H1 (cell line): ENCODE measurements around the gene G2E3. TPM values are rescaled to one million over a fixed set of nuclear protein-coding genes. Genes with fewer than 3 reads are reported as not detected.

Experiments used
- CTCF ChIA-PET: fragments of 300-600 bp; sonication (Branson Sonifier 250); formaldehyde crosslinking; loops from one replicate; lab custom pipeline; 2021; ENCODE audit not compliant: partially characterized antibody; lab: Charles Lee
- POLR2A ChIA-PET: fragments of 300-600 bp; sonication (Branson Sonifier 250); formaldehyde crosslinking; loops from one replicate; lab custom pipeline; 2021; ENCODE audit warnings: inconsistent platforms; ENCODE audit not compliant: partially characterized antibody; lab: Charles Lee
- DNase-seq, 2 experiments: peaks; one replicate each; pipeline versions ENCODE4 v3.0.0 to v3.0.0-alpha.2; 2010 to 2022; ENCODE audit warnings: low spot score in 2 of 2, low read depth in 1 of 2, mixed read lengths in 1 of 2
- FAIRE-seq: peaks from 2 replicates; lab custom pipeline; 2011; peaks lifted over from hg19 to GRCh38; lab: Jason Lieb, UNC
- H2AFZ ChIP-seq: 2 replicates; pipeline ENCODE4 v1.8.1; 2012; ENCODE audit warnings: low read length, inconsistent platforms
- H2AK5ac ChIP-seq: 2 replicates; pipeline ENCODE4 v1.6.1; 2013; ENCODE audit warnings: low read depth, low read length
- H2BK120ac ChIP-seq: replicated peaks from 2 replicates; pipeline ENCODE3; 2013; ENCODE audit warnings: low read depth, low read length, inconsistent platforms
- H2BK12ac ChIP-seq: 2 replicates; pipeline ENCODE4 v1.6.1; 2013; ENCODE audit warnings: low read depth, low read length
- H2BK15ac ChIP-seq: 2 replicates; pipeline ENCODE4 v1.6.1; 2013; ENCODE audit warnings: low read length
- H2BK20ac ChIP-seq: 2 replicates; pipeline ENCODE4 v1.6.1; 2013; ENCODE audit warnings: low read length
- H2BK5ac ChIP-seq: 2 replicates; pipeline ENCODE4 v1.6.1; 2013; ENCODE audit warnings: low read depth, low read length
- H3K14ac ChIP-seq: 2 replicates; pipeline ENCODE4 v1.6.1; 2013; ENCODE audit warnings: inconsistent platforms; ENCODE audit not compliant: insufficient read length
- H3K18ac ChIP-seq: 2 replicates; pipeline ENCODE4 v1.6.1; 2013; ENCODE audit warnings: low read length; ENCODE audit errors: extremely low read depth
- H3K23ac ChIP-seq: 2 replicates; pipeline ENCODE4 v1.6.1; 2013; ENCODE audit warnings: inconsistent platforms; ENCODE audit not compliant: insufficient read length
- H3K23me2 ChIP-seq: 2 replicates; pipeline ENCODE4 v1.6.1; 2013; ENCODE audit warnings: low read depth, low read length
- H3K27ac ChIP-seq: 2 replicates; pipeline ENCODE4 v1.6.1; 2011; ENCODE audit warnings: low read depth, low read length, inconsistent platforms
- H3K27me3 ChIP-seq, 4 experiments: replicated peaks in 1 of 4; 1 replicate in 1 of 4; 2 replicates in 3 of 4; pipeline versions ENCODE4 v1.6.1 to v1.8.1; 2011 to 2013; ENCODE audit warnings: low read length in 3 of 4, mild to moderate bottlenecking in 3 of 4, inconsistent platforms in 2 of 4, mixed read lengths in 2 of 4, moderate library complexity in 1 of 4; ENCODE audit not compliant: control insufficient read depth in 3 of 4, insufficient read depth in 3 of 4; ENCODE audit errors: extremely low read depth in 1 of 4
- H3K36me3 ChIP-seq, 4 experiments: 2 replicates each; pipeline versions ENCODE4 v1.6.1 to v1.8.1; 2011 to 2013; ENCODE audit warnings: mild to moderate bottlenecking in 4 of 4, low read length in 3 of 4, moderate library complexity in 2 of 4, control low read depth in 1 of 4, inconsistent platforms in 1 of 4; ENCODE audit not compliant: insufficient read depth in 4 of 4, control insufficient read depth in 2 of 4
- H3K4ac ChIP-seq: replicated peaks from 2 replicates; pipeline ENCODE3; 2013; ENCODE audit warnings: low read length, low read depth, mixed read lengths, inconsistent platforms; ENCODE audit not compliant: insufficient read length
- H3K4me1 ChIP-seq, 4 experiments: replicated peaks in 1 of 4; 1 replicate in 1 of 4; 2 replicates in 3 of 4; pipeline versions ENCODE4 v1.6.1 to v1.8.1; 2011 to 2013; ENCODE audit warnings: low read length in 3 of 4, inconsistent platforms in 2 of 4, mixed read lengths in 1 of 4; ENCODE audit not compliant: insufficient read depth in 4 of 4, control insufficient read depth in 3 of 4
- H3K4me2 ChIP-seq, 2 experiments: 2 replicates each; pipeline versions ENCODE4 v1.6.1 to v1.8.1; 2011 to 2013; ENCODE audit warnings: low read depth in 2 of 2, low read length in 2 of 2, control low read depth in 1 of 2, inconsistent platforms in 1 of 2, mild to moderate bottlenecking in 1 of 2; ENCODE audit not compliant: insufficient read depth in 1 of 2
- H3K4me3 ChIP-seq, 4 experiments: fragments of 200-600, 300-600 bp in 1 of 4; sonication (generic), shearing (Covaris generic), sonication (Bioruptor Twin) in 1 of 4; 2 replicates each; pipeline versions ENCODE4 v1.5.1 to v1.8.1; 2011 to 2016; ENCODE audit warnings: low read length in 4 of 4, low read depth in 3 of 4, control low read depth in 2 of 4, inconsistent platforms in 2 of 4, mild to moderate bottlenecking in 2 of 4, mixed read lengths in 1 of 4, moderate library complexity in 1 of 4; ENCODE audit not compliant: insufficient read depth in 2 of 4; ENCODE audit errors: extremely low read depth in 1 of 4
- H3K56ac ChIP-seq: replicated peaks from 2 replicates; pipeline ENCODE3; 2013; ENCODE audit warnings: low read depth, mild to moderate bottlenecking, mixed read lengths, low read length, inconsistent platforms; ENCODE audit not compliant: insufficient read length
- H3K79me1 ChIP-seq: 2 replicates; pipeline ENCODE4 v1.6.1; 2013; ENCODE audit warnings: low read depth, low read length, control low read depth
- H3K79me2 ChIP-seq, 2 experiments: 2 replicates each; pipeline versions ENCODE4 v1.6.1 to v1.8.1; 2012 to 2013; ENCODE audit warnings: low read length in 2 of 2, mild to moderate bottlenecking in 2 of 2, inconsistent platforms in 1 of 2; ENCODE audit not compliant: insufficient read depth in 2 of 2, control insufficient read depth in 1 of 2
- H3K9ac ChIP-seq, 4 experiments: replicated peaks in 1 of 4; 1 replicate in 1 of 4; 2 replicates in 3 of 4; pipeline versions ENCODE4 v1.6.1 to v1.8.1; 2011 to 2013; ENCODE audit warnings: low read depth in 3 of 4, low read length in 3 of 4, control low read depth in 2 of 4, mild to moderate bottlenecking in 2 of 4, moderate library complexity in 2 of 4, inconsistent platforms in 1 of 4; ENCODE audit errors: extremely low read depth in 1 of 4
- H3K9me3 ChIP-seq, 2 experiments: 2 replicates each; pipeline versions ENCODE4 v1.6.1 to v1.8.1; 2012 to 2013; ENCODE audit warnings: mild to moderate bottlenecking in 2 of 2, moderate library complexity in 2 of 2, control low read depth in 1 of 2, inconsistent platforms in 1 of 2, low read depth in 1 of 2, low read length in 1 of 2, mixed read lengths in 1 of 2; ENCODE audit not compliant: insufficient read depth in 2 of 2
- H4K20me1 ChIP-seq, 2 experiments: replicated peaks in 1 of 2; 2 replicates each; pipeline versions ENCODE3 to v1.8.1; 2011 to 2013; ENCODE audit warnings: inconsistent platforms in 2 of 2, low read length in 2 of 2, mild to moderate bottlenecking in 1 of 2; ENCODE audit not compliant: insufficient read depth in 2 of 2, control insufficient read depth in 1 of 2
- H4K5ac ChIP-seq: 2 replicates; pipeline ENCODE4 v1.6.1; 2013; ENCODE audit warnings: low read length, low read depth, mixed read lengths, inconsistent platforms; ENCODE audit not compliant: insufficient read length
- H4K8ac ChIP-seq: 2 replicates; pipeline ENCODE4 v1.8.0; 2013; ENCODE audit warnings: mild to moderate bottlenecking, moderate library complexity, low read length, inconsistent platforms; ENCODE audit not compliant: insufficient read depth; ENCODE audit errors: extremely low read depth
- H4K91ac ChIP-seq: replicated peaks from 2 replicates; pipeline ENCODE3; 2013; ENCODE audit warnings: low read length, mixed read lengths, inconsistent platforms; ENCODE audit not compliant: insufficient read length
- ASH2L ChIP-seq: fragments of 200-600, 300-600 bp; sonication (generic); IDR thresholded peaks from one replicate; pipeline ENCODE4 v1.7.1; 2017; ENCODE audit warnings: low read length
- polyA plus RNA-seq, 7 experiments: library from polyadenylated mRNA; depleted of rRNA in 3 of 7; stranded (reverse) in 5 of 7; unstranded in 2 of 7; fragments of >200 nt in 5 of 7; fragments of 200-250 nt in 2 of 7; gene quantifications; 1 replicate in 5 of 7; 2 replicates in 1 of 7; 4 replicates in 1 of 7; pipeline versions ENCODE4 v1.2.1 to v1.2.3, GENCODE V29; 2011 to 2013; ENCODE audit warnings: missing spikeins in 2 of 7, mixed read lengths in 2 of 7
- total RNA-seq: library from RNA; stranded (reverse); fragmentation: NEBNext Ultra II Directional; extraction: Animal tissue kit (Norgen Biotek cat#: 25700); gene quantifications from 2 replicates; pipeline ENCODE4 v1.2.1, GENCODE V29; 2021

Gene G2E3
- total and polyA plus RNA-seq, 2 of the 8 experiments (the other 6 are each of a cell fraction or from before 2014, with no cell fraction given), result 9.2 to 72.0 TPM

DNA sequence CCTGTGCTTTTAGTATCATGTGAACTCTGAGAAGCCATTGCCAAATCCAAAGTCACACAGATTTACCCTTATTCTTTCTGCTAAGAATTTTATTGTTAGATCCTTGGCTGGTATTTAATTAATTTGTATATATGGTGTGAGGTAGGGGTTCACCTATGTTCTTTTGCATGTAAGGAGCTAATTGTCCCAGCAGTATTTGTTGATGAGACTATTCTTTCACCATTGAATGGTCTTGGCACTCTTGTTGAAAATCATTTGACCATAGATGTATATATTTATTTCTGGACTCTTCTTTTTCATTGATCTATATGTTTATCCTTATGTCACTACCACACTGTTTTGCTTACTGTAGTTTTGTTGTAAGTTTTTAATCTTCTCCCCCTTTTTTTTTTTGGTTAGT, 26.2 kb downstream of the G2E3 start:
- DNase-seq, result no peak
- Histone ChIP-seq H3K79me2 (peaks cover 12 to 89% of the 10 kb centered on the region in 2 experiments), H3K79me1 (no peaks in the 10 kb centered on the region; the same call in 1 of the 2 replicates), H3K4me3 (no peak overlapping the region), H2BK15ac (no peak overlapping the region), H3K9me3 (peaks cover 5% of the 10 kb centered on the region in 2 experiments; a peak in 1 of 4 replicates), H2AK5ac (no peak overlapping the region), H4K20me1 (peaks cover 1 to 2% of the 10 kb centered on the region in 2 experiments), H3K27me3 (peaks cover 0 to 1% (median 0%) of the 10 kb centered on the region in 4 experiments; a peak in 1 of 7 replicates), H4K5ac (no peak overlapping the region), H3K36me3 (peaks cover under 1 to 27% (median 14%) of the 10 kb centered on the region in 4 experiments; a peak in 5 of 8 replicates), H3K27ac (no peak overlapping the region), H3K4me2 (no peak overlapping the region), H3K23ac (no peak overlapping the region), H2BK120ac (no peak overlapping the region), H3K56ac (no peak overlapping the region), H3K9ac (no peak overlapping the region), H2BK5ac (no peak overlapping the region), H3K18ac (no peak overlapping the region), H2BK12ac (no peak overlapping the region), H2BK20ac (no peak overlapping the region), H4K8ac (no peak overlapping the region), H3K4ac (no peak overlapping the region), H3K14ac (no peak overlapping the region), H3K4me1 (no peaks in the 10 kb centered on the region), H3K23me2 (no peaks in the 10 kb centered on the region), H4K91ac (no peak overlapping the region), H2AFZ (no peak overlapping the region)
- ChIA-PET CTCF (no interaction called here), POLR2A (no interaction called here)
- FAIRE-seq, result no peak
- TF ChIP-seq ASH2L, result no peak
